GM13976 (cell line): Measurements from ENCODE around the gene TTLL3.
"Not testable (repeated sequence)": the region's sequence is repeated elsewhere in the genome, so short reads cannot be mapped to it uniquely, and the experiment has no call there.

ENCODE experiments used
- DNase-seq: peaks from one replicate; pipeline ENCODE4 v3.0.0; 2012; ENCODE audit warnings: low spot score
- in situ Hi-C: fragments of 300-500 bp; cut with MboI; formaldehyde crosslinking; loops from one replicate; pipeline ENCODE4 v1.12.0; 2022; ENCODE audit warnings: low sequenced_read_pairs, mixed read lengths, inconsistent platforms; ENCODE audit not compliant: unreplicated experiment
- TF ChIP-seq, protein P1 (sequence below): IDR thresholded peaks from 2 replicates; pipeline ENCODE4 v1.5.1; 2012; ENCODE audit warnings: borderline replicate concordance, mild to moderate bottlenecking; ENCODE audit not compliant: insufficient read depth; ENCODE audit errors: extremely low read depth, missing control alignments, control extremely low read depth

Gene TTLL3

DNA sequence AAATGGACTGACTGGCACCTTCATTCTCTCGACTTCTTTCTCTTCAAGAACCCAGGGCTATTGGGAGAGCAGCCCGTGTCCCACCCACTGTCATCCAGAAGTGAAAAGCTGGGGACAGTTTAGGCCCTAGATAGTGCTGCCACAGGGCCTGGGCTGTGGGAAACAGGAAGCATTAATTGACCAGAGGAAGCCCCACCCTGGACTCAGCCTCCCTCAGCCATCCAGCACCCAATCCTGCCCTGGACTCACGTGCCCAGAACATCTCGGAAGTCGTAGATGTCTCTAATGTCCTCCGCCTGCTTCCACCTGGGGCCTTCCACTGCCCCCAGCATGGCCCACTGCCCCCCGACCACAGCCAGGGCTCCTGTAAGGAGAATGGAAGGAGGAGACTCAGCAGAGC, 42.6 kb upstream of the TTLL3 start:
- TF ChIP-seq, protein P1, sequence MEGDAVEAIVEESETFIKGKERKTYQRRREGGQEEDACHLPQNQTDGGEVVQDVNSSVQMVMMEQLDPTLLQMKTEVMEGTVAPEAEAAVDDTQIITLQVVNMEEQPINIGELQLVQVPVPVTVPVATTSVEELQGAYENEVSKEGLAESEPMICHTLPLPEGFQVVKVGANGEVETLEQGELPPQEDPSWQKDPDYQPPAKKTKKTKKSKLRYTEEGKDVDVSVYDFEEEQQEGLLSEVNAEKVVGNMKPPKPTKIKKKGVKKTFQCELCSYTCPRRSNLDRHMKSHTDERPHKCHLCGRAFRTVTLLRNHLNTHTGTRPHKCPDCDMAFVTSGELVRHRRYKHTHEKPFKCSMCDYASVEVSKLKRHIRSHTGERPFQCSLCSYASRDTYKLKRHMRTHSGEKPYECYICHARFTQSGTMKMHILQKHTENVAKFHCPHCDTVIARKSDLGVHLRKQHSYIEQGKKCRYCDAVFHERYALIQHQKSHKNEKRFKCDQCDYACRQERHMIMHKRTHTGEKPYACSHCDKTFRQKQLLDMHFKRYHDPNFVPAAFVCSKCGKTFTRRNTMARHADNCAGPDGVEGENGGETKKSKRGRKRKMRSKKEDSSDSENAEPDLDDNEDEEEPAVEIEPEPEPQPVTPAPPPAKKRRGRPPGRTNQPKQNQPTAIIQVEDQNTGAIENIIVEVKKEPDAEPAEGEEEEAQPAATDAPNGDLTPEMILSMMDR: no peak
- in situ Hi-C loops: no loop called here
- no peak for DNase-seq

DNA sequence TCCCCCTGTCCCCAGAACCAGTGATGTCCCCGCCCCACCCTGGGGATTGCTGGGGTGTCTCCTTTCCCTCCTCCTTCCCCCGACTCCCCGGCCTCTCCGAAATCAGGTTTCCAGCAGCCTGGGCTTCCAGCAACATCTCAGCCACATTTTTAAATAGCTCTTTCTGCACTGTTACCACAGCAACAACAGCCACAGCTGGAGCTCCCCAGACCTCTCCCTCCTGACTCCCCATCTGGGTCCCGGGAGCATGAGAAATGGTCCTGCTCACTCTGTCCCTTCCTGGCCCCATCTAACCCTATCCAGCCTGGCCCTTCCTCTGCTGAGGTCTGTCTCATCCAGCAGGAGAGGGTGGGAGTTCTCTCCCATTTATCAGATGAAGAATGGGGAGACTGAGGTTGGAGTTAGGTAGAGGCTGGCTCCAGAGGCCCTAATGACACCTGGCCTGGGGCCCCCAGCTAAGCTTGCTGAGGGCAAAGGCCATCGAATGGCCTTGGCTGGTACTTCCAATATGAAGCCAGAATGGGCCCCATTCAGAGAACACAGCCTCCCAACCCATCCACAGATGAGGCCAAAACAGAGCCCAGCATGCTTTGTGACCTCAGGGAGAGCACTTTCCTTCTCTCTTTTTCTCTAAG, 41.8 kb upstream of the TTLL3 start:
- TF ChIP-seq, protein P1: no peak
- no peak for DNase-seq
- in situ Hi-C loops: no loop called here

DNA sequence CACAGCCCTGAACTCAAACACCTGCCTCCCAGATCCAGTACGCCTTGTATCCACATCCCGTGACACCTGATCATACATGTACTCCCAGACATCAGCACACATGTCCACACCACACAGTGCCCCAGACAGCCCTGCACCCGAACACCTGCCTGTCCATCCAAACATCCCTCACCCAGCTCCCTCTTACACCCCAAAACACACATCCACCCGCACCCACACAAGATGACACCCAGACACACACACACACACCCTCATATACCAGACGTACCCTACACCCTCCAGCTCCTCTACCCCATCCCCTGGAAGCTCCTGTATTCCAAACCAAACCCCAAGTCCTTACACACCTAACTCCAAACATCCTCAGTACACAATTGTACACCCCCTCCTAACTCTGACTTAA, 41.0 kb upstream of the TTLL3 start:
- DNase-seq: no peak
- TF ChIP-seq, protein P1: no peak
- in situ Hi-C loops: no loop called here

DNA sequence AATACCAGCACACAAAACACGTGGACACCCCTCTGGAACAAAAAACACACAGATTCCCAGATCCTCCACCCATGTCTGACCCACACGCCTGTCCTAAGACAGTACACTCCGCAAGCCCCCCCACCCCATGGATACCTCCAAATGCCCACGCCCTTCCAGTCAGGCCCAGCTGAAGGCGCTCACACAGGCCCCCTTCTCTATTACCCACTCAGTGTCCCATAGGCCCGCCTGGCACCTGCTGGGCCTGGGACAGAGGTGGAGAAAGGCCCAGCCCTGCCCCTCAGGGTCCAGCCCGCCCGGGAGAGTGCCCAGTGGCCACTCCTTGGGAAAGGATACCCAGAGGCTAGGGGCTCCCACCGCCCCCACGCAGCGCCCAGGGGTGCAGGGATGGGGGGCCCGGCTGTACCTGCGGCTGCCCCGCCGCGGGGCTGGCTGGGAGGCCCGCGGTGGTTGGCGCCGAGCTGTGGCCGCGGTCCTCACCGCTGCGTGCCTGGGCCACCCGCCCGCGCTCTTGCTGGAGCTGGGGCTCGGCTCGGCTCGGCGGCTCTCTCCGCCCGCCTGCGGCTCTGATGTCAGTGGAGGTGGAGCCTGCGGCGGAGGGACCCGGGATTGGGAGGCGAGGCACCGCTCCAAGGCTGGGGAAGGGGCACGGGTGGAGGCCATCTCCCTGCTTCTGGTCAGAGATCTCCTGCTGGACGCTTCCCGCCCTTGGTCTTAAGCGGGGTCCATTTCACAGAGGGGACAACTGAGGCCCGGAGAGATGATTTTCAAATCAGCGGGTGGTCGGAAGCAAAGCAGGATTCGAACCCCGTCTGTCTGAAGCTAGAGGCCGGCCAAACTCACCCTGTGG, 40.4 kb upstream of the TTLL3 start, which contains the start of gene CAMK1:
Gene CAMK1 (minus strand): TSS at position 522 of the 850 bp plus-strand sequence. CDS start 2,198 bp downstream, outside the sequence.
- peak; percentile 86 for DNase-seq
- TF ChIP-seq, protein P1: no peak
- in situ Hi-C loops: no loop called here

DNA sequence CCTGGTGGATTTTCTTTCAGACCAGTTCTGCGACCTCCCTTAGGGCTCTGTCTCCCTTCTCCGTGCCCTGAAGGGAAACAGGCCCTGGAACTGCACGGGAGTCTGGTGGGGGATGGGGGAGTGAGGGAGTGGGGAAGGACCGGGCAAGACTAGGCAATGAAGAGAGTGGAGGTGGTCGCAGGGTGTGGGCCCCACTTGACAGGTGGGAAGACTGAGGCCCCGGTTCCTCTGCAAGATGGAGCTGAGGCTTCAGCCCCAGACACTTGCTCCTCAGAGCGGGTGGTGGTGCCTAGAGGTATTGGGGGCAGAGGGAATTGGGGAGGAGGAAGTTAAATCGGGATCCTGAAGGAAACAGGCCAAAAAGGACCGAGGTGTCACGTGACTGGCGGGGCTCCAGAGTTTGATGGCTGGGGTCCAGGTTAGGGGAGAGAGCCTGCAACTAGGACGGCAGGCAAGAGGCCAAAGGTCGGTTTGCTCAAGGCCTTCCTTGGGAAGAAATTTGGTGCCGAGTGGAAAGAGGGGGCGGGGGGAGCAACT, 39.7 kb upstream of the TTLL3 start:
- TF ChIP-seq, protein P1: no peak
- in situ Hi-C loops: no loop called here
- no peak for DNase-seq

DNA sequence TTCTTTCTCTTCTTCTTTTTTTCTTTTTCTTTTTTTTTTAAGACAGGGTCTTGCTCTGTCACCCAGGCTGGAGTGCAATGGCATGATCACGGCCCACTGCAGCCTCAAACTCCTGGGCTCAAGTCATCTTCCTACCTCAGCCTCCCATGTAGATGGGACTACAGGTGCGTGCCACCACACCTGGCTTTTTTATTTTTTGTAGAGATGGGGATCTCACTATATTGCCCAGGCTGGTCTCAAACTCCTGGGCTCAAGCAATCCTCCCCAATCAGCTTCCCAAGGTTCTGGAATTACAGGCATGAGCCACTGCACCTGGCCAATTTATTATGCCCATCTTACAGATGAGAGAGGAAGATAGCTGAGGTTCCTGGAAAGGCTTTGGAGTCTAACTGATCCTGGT, 39.1 kb upstream of the TTLL3 start:
- in situ Hi-C loops, DNase-seq: not testable (repeated sequence)

DNA sequence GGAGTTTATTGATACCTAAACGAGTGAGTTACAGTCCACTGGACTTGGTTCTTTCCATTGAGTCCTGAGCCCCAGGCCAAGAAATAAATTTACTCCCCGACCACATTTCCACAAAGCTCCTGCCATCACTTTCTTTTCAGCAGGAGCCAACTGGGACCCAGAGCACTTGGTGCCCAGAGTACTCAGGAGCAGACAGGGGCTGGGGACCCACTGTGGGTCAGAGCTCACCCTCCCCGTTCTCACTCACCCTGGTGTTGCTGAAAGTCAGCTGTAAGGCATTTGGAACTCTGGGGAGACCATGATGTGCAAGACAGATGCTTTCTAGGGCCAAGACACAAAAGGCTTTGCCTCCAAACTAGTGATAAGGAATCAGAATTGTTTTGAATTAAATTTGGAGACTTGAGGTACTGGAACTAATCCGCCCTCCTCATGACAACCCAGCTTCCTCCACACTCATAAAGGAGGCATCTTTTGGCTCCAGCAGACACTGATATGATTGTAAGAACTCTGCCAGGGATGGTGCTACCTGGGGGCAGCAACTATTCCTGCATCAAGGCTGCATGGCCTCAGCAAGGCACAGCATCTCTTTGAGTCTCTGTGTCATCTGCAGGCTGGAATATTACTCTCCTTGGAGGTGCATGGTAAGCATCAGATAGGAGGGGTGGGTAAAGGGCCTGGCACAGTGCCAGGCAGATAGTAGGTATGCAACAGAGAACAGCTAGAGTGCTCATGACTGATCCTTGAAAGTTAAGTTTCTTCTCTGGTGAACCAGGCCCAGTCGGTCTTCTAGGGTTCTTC, 33.0 kb upstream of the TTLL3 start:
- TF ChIP-seq, protein P1: no peak
- DNase-seq: no peak
- in situ Hi-C loops: no loop called here
